Measurements from ENCODE around the gene TMCC3.
A peak's percentile ranks its signal among the peaks of the same experiment; 100 is the strongest.
"Not testable (repeated sequence)": the region's sequence is repeated elsewhere in the genome, so short reads cannot be mapped to it uniquely, and the experiment has no call there.

TMCC3 gene

GRCh38 chr12:94561943-94562411 lies 88.4 kb downstream of the TMCC3 start:
- DNase-seq, result no peak

GRCh38 chr12:94560431-94561221 lies 89.7 kb downstream of the TMCC3 start:
- DNase-seq, result peak; percentile 46

GRCh38 chr12:94558612-94559011 lies 91.7 kb downstream of the TMCC3 start:
- no peak for DNase-seq

- no peak for DNase-seq
Observed at GRCh38 chr12:94557746-94558295, 92.5 kb downstream of the TMCC3 start.

GRCh38 chr12:94555687-94556086 lies 94.7 kb downstream of the TMCC3 start:
- DNase-seq, result no peak

- DNase-seq, result no peak
Observed at GRCh38 chr12:94553875-94554274, 96.5 kb downstream of the TMCC3 start.

- no peak for DNase-seq
Observed at GRCh38 chr12:94553130-94553519, 97.2 kb downstream of the TMCC3 start.

GRCh38 chr12:94551810-94552209 lies 98.5 kb downstream of the TMCC3 start:
- no peak for DNase-seq

GRCh38 chr12:94550964-94551363 lies 99.4 kb downstream of the TMCC3 start:
- no peak for DNase-seq

- not testable (repeated sequence) for DNase-seq
Observed at GRCh38 chr12:94548833-94549232, 101.5 kb downstream of the TMCC3 start.

GRCh38 chr12:94545935-94546771 lies 104.2 kb downstream of the TMCC3 start:
- DNase-seq, result peak; percentile 40

- no peak for DNase-seq
Observed at GRCh38 chr12:94544355-94544754, 106.0 kb downstream of the TMCC3 start.

GRCh38 chr12:94538318-94538717 lies 112.0 kb downstream of the TMCC3 start:
- no peak for DNase-seq

- DNase-seq, result no peak
Observed at GRCh38 chr12:94536040-94536965, 114.1 kb downstream of the TMCC3 start.

- no peak for DNase-seq
Observed at GRCh38 chr12:94535510-94535921, 114.8 kb downstream of the TMCC3 start.

GRCh38 chr12:94534774-94535509 lies 115.4 kb downstream of the TMCC3 start:
- no peak for DNase-seq

- DNase-seq, result no peak
Observed at GRCh38 chr12:94534278-94534677, 116.1 kb downstream of the TMCC3 start.

GRCh38 chr12:94532490-94533422 lies 117.6 kb downstream of the TMCC3 start:
- peak; percentile 70 for DNase-seq

GRCh38 chr12:94531196-94531720 lies 119.1 kb downstream of the TMCC3 start:
- DNase-seq, result no peak

- no peak for DNase-seq
Observed at GRCh38 chr12:94525951-94526350, 124.4 kb downstream of the TMCC3 start.
